Nephron (organoid): ENCODE measurements around the gene ROBO1.
"Not testable (repeated sequence)": the region's sequence is repeated elsewhere in the genome, so short reads cannot be mapped to it uniquely, and the experiment has no call there.

Experiments used
- H3K27ac Mint-ChIP-seq, 3 experiments: 2 replicates each; pipeline ENCODE4 v1.8.0; 2020; ENCODE audit warnings: mixed read lengths in 3 of 3, mild to moderate bottlenecking in 2 of 3, moderate library complexity in 1 of 3
- H3K27me3 Mint-ChIP-seq: 2 replicates; pipeline ENCODE4 v1.8.0; 2021; ENCODE audit warnings: low read depth, mild to moderate bottlenecking, moderate library complexity, mixed read lengths
- H3K36me3 Mint-ChIP-seq: 2 replicates; pipeline ENCODE4 v1.8.0; 2020; ENCODE audit warnings: low read depth, mixed read lengths
- H3K4me1 Mint-ChIP-seq: 2 replicates; pipeline ENCODE4 v1.8.0; 2020; ENCODE audit warnings: mixed read lengths
- H3K4me3 Mint-ChIP-seq, 3 experiments: 2 replicates each; pipeline ENCODE4 v1.8.0; 2020; ENCODE audit warnings: mild to moderate bottlenecking in 3 of 3, mixed read lengths in 3 of 3, moderate library complexity in 2 of 3
- H3K9me3 Mint-ChIP-seq: 2 replicates; pipeline ENCODE4 v1.8.0; 2020; ENCODE audit warnings: mixed read lengths
- CTCF ChIP-seq, 3 experiments: fragments of 200-600 bp; sonication (generic); IDR thresholded peaks; one replicate each; pipeline ENCODE4 v1.5.0; 2021; ENCODE audit warnings: antibody characterized with exemption in 3 of 3; ENCODE audit not compliant: unreplicated experiment in 3 of 3

Gene ROBO1

GRCh38 chr3:79808515-79808914 is 40.7 kb upstream of the ROBO1 start:
- Mint-ChIP-seq H3K4me3 (no peak overlapping the region), H3K4me1 (no peaks in the 10 kb centered on the region), H3K36me3 (no peaks in the 10 kb centered on the region), H3K27ac (no peak overlapping the region), H3K27me3 (no peaks in the 10 kb centered on the region), H3K9me3 (no peaks in the 10 kb centered on the region)
- TF ChIP-seq CTCF (IDR thresholded peaks at IDR 0.05; ENCODE audit: unreplicated experiment in 3 of 3) = no peak

GRCh38 chr3:79790177-79790576 is 22.4 kb upstream of the ROBO1 start:
- not testable (repeated sequence) for H3K27me3 Mint-ChIP-seq, H3K27ac Mint-ChIP-seq
- H3K9me3 Mint-ChIP-seq = peaks cover 12% of the 10 kb centered on the region

GRCh38 chr3:79773291-79773690 is 5.5 kb upstream of the ROBO1 start:
- Mint-ChIP-seq H3K36me3 (no peaks in the 10 kb centered on the region), H3K4me3 (no peak overlapping the region), H3K4me1 (no peaks in the 10 kb centered on the region), H3K27ac (no peak overlapping the region), H3K9me3 (peaks cover 16% of the 10 kb centered on the region), H3K27me3 (peaks cover 11% of the 10 kb centered on the region)
- TF ChIP-seq CTCF (IDR thresholded peaks at IDR 0.05; ENCODE audit: unreplicated experiment in 3 of 3) = no peak

More at GRCh38 chr3:79790177-79790576, 22.4 kb upstream of the ROBO1 start:
- not testable (repeated sequence) for H3K4me1 Mint-ChIP-seq, H3K36me3 Mint-ChIP-seq, H3K4me3 Mint-ChIP-seq

GRCh38 chr3:79769229-79769628 is 1.4 kb upstream of the ROBO1 start:
- peaks cover 9% of the 10 kb centered on the region for H3K4me1 Mint-ChIP-seq
- peaks cover 11% of the 10 kb centered on the region for H3K27me3 Mint-ChIP-seq
- no peaks in the 10 kb centered on the region for H3K36me3 Mint-ChIP-seq
- peak overlapping the region; percentile 12 to 40 (median 38) for H3K4me3 Mint-ChIP-seq
- H3K9me3 Mint-ChIP-seq = peaks cover 7% of the 10 kb centered on the region
- no peak overlapping the region for H3K27ac Mint-ChIP-seq
- TF ChIP-seq CTCF (IDR thresholded peaks at IDR 0.05; ENCODE audit: unreplicated experiment in 3 of 3) = no peak

- H3K27me3 Mint-ChIP-seq = peaks cover 8% of the 10 kb centered on the region
- H3K4me3 Mint-ChIP-seq = no peak overlapping the region
Observed at GRCh38 chr3:79767194-79767904, 449 bp downstream of the ROBO1 start.

More at GRCh38 chr3:79767194-79767904, 449 bp downstream of the ROBO1 start:
- Mint-ChIP-seq H3K36me3 (no peaks in the 10 kb centered on the region), H3K9me3 (no peaks in the 10 kb centered on the region), H3K4me1 (peaks cover 9% of the 10 kb centered on the region), H3K27ac (no peak overlapping the region)
- peak; percentile 38 to 52 (median 39) for TF ChIP-seq CTCF (IDR thresholded peaks at IDR 0.05; ENCODE audit: unreplicated experiment in 3 of 3)
